SU-DHL-6 (cell line): ENCODE results near the gene C3orf62.

ENCODE experiments used
- H2AFZ ChIP-seq: fragments of 200-600 bp; sonication (generic); 2 replicates; pipeline ENCODE4 v1.6.1; 2014; ENCODE audit warnings: low read depth, mild to moderate bottlenecking, moderate library complexity, mixed read lengths, antibody characterized with exemption, low read length; ENCODE audit not compliant: severe bottlenecking
- H3F3A ChIP-seq: fragments of 200-600 bp; shearing (Covaris generic); 2 replicates; pipeline ENCODE4 v1.6.0; 2016; ENCODE audit warnings: antibody characterized with exemption, mild to moderate bottlenecking; ENCODE audit not compliant: insufficient read depth
- H3K27ac ChIP-seq: fragments of 200-600 bp; sonication (generic); 2 replicates; pipeline ENCODE4 v1.5.1; 2016; ENCODE audit warnings: low read depth, mild to moderate bottlenecking, low read length, moderate library complexity, mixed read lengths
- H3K27me3 ChIP-seq: fragments of 200-600 bp; sonication (generic), shearing (Covaris generic); 2 replicates; pipeline ENCODE4 v1.6.0; 2014; ENCODE audit warnings: mild to moderate bottlenecking, low read length
- H3K36me3 ChIP-seq: fragments of 200-600 bp; sonication (generic); 2 replicates; pipeline ENCODE4 v1.6.1; 2014; ENCODE audit warnings: mild to moderate bottlenecking, low read length, mixed read lengths
- H3K4me2 ChIP-seq: fragments of 300-600, 200-600 bp; shearing (Covaris generic), sonication (generic); 2 replicates; pipeline ENCODE4 v1.6.0; 2014; ENCODE audit warnings: low read length, low read depth, mild to moderate bottlenecking; ENCODE audit not compliant: poor library complexity, severe bottlenecking
- H3K4me3 ChIP-seq: fragments of 200-600 bp; sonication (generic); 2 replicates; pipeline ENCODE4 v1.5.1; 2014; ENCODE audit warnings: antibody characterized with exemption, low read length, mild to moderate bottlenecking, mixed read lengths; ENCODE audit not compliant: insufficient read depth, poor library complexity, severe bottlenecking
- H3K79me2 ChIP-seq: fragments of 200-600 bp; sonication (generic); 2 replicates; pipeline ENCODE4 v1.6.1; 2014; ENCODE audit warnings: mild to moderate bottlenecking, low read length, moderate library complexity; ENCODE audit not compliant: insufficient read depth
- H3K9ac ChIP-seq: fragments of 200-600 bp; sonication (generic); 2 replicates; pipeline ENCODE4 v1.7.0; 2014; ENCODE audit warnings: mild to moderate bottlenecking, low read length
- H3K9me2 ChIP-seq: fragments of 200-600 bp; sonication (generic); replicated peaks from 2 replicates; pipeline ENCODE4 v1.6.1; 2014; ENCODE audit warnings: low read length; ENCODE audit not compliant: insufficient read depth
- H3K9me3 ChIP-seq: fragments of 200-600 bp; sonication (generic); 2 replicates; pipeline ENCODE4 v1.6.1; 2014; ENCODE audit warnings: low read length, mixed read lengths; ENCODE audit not compliant: insufficient read depth
- H4K20me1 ChIP-seq: fragments of 200-600 bp; sonication (generic); 2 replicates; pipeline ENCODE4 v1.6.1; 2014; ENCODE audit warnings: low read depth, mild to moderate bottlenecking, antibody characterized with exemption, low read length, moderate library complexity, mixed read lengths
- EZH2phosphoT487 ChIP-seq: fragments of 200-600 bp; sonication (generic), shearing (Covaris generic); conservative IDR thresholded peaks from 2 replicates; pipeline ENCODE4 v1.6.1; 2018; ENCODE audit warnings: mild to moderate bottlenecking, antibody characterized with exemption, low read length, moderate library complexity, mixed read lengths
- TF ChIP-seq, protein P1 (sequence below): fragments of 200-600 bp; sonication (generic); IDR thresholded peaks from one replicate; pipeline ENCODE4 v1.5.1; 2017; ENCODE audit warnings: antibody characterized with exemption, mild to moderate bottlenecking, low read length, moderate library complexity; ENCODE audit not compliant: insufficient read depth, poor library complexity, severe bottlenecking

Gene C3orf62

DNA sequence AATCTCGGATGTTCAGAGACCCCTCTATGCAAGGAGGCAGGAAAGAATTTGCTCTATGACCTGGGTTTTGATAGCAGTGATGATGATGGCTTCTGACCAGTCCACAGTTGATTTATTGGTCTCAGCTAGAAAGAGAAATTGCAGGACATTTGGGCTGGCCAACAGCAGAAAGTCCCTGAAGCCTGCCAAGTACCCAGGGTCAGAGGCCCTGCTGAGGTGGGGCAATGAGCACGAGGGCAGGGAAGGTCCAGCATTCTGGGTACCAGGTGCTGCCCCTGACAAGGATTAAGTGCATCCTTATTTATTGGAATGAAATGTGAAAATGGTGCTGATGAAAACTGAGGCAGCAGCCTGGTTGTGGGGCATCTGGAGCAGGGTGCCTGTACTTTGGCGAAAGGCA lies 19.8 kb downstream of the C3orf62 start:
- H3F3A ChIP-seq = no peaks in the 10 kb centered on the region
- H3K27ac ChIP-seq = no peak overlapping the region
- no peaks in the 10 kb centered on the region for H4K20me1 ChIP-seq
- H3K4me3 ChIP-seq = no peak overlapping the region
- H3K27me3 ChIP-seq = no peaks in the 10 kb centered on the region
- H3K36me3 ChIP-seq = no peaks in the 10 kb centered on the region
- no peaks in the 10 kb centered on the region for H3K9me2 ChIP-seq
- H3K9ac ChIP-seq = no peak overlapping the region
- TF ChIP-seq EZH2phosphoT487 = no peak
- TF ChIP-seq, protein P1, sequence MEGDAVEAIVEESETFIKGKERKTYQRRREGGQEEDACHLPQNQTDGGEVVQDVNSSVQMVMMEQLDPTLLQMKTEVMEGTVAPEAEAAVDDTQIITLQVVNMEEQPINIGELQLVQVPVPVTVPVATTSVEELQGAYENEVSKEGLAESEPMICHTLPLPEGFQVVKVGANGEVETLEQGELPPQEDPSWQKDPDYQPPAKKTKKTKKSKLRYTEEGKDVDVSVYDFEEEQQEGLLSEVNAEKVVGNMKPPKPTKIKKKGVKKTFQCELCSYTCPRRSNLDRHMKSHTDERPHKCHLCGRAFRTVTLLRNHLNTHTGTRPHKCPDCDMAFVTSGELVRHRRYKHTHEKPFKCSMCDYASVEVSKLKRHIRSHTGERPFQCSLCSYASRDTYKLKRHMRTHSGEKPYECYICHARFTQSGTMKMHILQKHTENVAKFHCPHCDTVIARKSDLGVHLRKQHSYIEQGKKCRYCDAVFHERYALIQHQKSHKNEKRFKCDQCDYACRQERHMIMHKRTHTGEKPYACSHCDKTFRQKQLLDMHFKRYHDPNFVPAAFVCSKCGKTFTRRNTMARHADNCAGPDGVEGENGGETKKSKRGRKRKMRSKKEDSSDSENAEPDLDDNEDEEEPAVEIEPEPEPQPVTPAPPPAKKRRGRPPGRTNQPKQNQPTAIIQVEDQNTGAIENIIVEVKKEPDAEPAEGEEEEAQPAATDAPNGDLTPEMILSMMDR = no peak
- no peak overlapping the region for H2AFZ ChIP-seq
- no peaks in the 10 kb centered on the region for H3K9me3 ChIP-seq
- no peak overlapping the region for H3K4me2 ChIP-seq
- H3K79me2 ChIP-seq = no peaks in the 10 kb centered on the region

DNA sequence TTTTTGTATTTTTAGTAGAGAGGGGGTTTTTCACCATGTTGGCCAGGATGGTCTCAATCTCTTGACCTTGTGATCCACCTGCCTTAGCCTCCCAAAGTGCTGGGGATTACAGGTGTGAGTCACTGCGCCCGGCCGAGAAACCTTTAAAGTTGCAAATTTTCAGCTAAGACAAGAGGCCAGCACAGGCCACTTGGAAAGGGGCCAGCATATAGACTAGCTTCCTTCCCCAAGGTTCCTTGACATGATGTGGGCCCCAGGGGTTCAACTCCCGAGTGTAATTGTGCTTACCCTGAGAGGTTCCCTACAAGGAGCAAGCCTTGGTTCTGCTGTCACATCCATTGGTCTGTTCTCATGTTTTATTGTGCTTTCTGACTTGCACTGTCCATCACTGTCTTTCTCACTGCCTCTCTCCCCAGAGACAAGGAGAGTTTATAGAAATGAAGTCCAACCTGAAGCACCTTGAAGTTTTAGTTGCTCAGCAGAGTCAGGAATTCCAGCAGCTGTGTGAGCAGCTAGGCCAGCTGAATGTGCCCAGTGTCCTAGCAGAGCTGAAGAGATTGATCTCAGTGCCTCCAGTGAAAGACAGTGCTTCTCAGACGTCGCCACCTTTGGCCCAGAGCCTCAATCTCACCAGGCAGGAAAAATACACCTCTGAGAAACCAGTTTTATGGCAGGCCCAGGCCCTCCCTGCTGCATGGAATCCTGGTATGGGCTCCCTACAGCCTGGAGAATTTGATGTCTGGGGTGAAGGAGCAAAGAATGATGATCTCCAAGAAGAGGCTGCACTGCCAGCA lies 21.1 kb downstream of the C3orf62 start:
- H3K9ac ChIP-seq = no peak overlapping the region
- TF ChIP-seq EZH2phosphoT487 = no peak
- no peak overlapping the region for H2AFZ ChIP-seq
- no peaks in the 10 kb centered on the region for H3K27me3 ChIP-seq
- no peak overlapping the region for H3K4me3 ChIP-seq
- no peaks in the 10 kb centered on the region for H3K9me2 ChIP-seq
- no peaks in the 10 kb centered on the region for H3K36me3 ChIP-seq
- H3K27ac ChIP-seq = no peak overlapping the region
- no peak overlapping the region for H3K4me2 ChIP-seq
- no peaks in the 10 kb centered on the region for H3K9me3 ChIP-seq
- H3K79me2 ChIP-seq = no peaks in the 10 kb centered on the region
- H4K20me1 ChIP-seq = no peaks in the 10 kb centered on the region
- no peaks in the 10 kb centered on the region for H3F3A ChIP-seq

DNA sequence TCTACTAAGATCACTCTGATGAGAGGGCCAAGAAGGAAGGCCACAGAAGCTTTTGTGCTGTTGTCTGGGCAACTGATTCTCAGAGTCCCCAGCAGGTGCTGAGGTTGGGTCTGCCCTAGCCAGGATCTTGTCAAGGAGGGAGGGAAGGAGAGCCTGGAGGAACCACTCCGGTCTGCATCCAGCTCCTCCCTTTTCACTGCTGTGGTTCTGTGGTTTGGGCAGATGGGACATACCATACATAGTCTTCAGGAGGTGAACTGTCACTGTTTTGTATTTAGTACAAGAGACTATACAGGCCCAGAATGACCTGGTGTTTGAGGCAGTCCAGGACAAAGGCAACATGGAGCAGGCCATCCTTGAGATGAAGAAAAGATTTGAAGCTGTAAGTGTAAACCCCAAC lies 21.9 kb downstream of the C3orf62 start:
- H3K4me3 ChIP-seq = no peak overlapping the region
- H2AFZ ChIP-seq = no peak overlapping the region
- no peaks in the 10 kb centered on the region for H3K9me2 ChIP-seq
- H3K9ac ChIP-seq = no peak overlapping the region
- no peaks in the 10 kb centered on the region for H4K20me1 ChIP-seq
- H3K4me2 ChIP-seq = no peak overlapping the region
- no peaks in the 10 kb centered on the region for H3F3A ChIP-seq
- no peaks in the 10 kb centered on the region for H3K36me3 ChIP-seq
- H3K79me2 ChIP-seq = no peaks in the 10 kb centered on the region
- no peaks in the 10 kb centered on the region for H3K27me3 ChIP-seq
- H3K27ac ChIP-seq = no peak overlapping the region
- no peaks in the 10 kb centered on the region for H3K9me3 ChIP-seq
- TF ChIP-seq, protein P1 = no peak
- no peak for TF ChIP-seq EZH2phosphoT487

DNA sequence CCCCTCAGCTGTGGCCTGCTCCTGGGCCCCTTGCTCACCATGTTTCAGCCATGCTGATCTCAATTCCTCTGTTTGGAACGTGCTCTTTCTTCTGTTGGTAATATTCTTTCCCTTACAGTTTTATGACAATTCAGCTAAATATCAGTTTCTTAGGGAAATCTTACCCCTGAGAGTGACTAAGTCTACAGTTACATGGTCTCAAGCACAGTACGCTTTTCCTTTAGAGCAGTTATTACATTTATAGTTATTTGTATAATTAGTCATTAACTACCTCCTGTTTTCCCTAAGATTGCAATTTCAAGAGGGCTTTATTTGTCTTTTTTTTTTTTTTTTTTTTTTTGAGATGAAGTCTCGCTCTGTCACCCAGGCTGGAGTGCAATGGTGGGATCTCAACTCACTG lies 23.5 kb downstream of the C3orf62 start:
- no peak overlapping the region for H2AFZ ChIP-seq
- no peaks in the 10 kb centered on the region for H3K79me2 ChIP-seq
- no peaks in the 10 kb centered on the region for H3F3A ChIP-seq
- H3K4me2 ChIP-seq = no peak overlapping the region
- no peaks in the 10 kb centered on the region for H3K36me3 ChIP-seq
- no peaks in the 10 kb centered on the region for H4K20me1 ChIP-seq
- H3K27ac ChIP-seq = no peak overlapping the region
- TF ChIP-seq, protein P1 = no peak
- TF ChIP-seq EZH2phosphoT487 = no peak
- H3K27me3 ChIP-seq = no peaks in the 10 kb centered on the region
- H3K9me2 ChIP-seq = no peaks in the 10 kb centered on the region
- H3K9ac ChIP-seq = no peak overlapping the region
- no peak overlapping the region for H3K4me3 ChIP-seq
- no peaks in the 10 kb centered on the region for H3K9me3 ChIP-seq
